Endodermal cell (in vitro differentiated cells): ENCODE results near the gene PIBF1. TPM values are rescaled to one million over a fixed set of nuclear protein-coding genes. Genes with fewer than 3 reads are reported as not detected.

Experiments used
- DNase-seq: peaks from one replicate; pipeline ENCODE4 v3.0.0-alpha.2; 2017
- H3K27ac ChIP-seq: 2 replicates; pipeline ENCODE4 v1.5.1; 2013; ENCODE audit warnings: mild to moderate bottlenecking, low read depth, low read length, moderate library complexity
- H3K27me3 ChIP-seq: 2 replicates; pipeline ENCODE4 v1.6.1; 2013; ENCODE audit warnings: mild to moderate bottlenecking, low read length, moderate library complexity; ENCODE audit not compliant: insufficient read depth, control insufficient read depth, poor library complexity, severe bottlenecking
- H3K36me3 ChIP-seq: 2 replicates; pipeline ENCODE4 v1.7.0; 2013; ENCODE audit warnings: mild to moderate bottlenecking, low read length, moderate library complexity; ENCODE audit not compliant: control insufficient read depth, insufficient read depth
- H3K4me1 ChIP-seq: one replicate; pipeline ENCODE4 v1.7.0; 2013; ENCODE audit warnings: low read length; ENCODE audit not compliant: control insufficient read depth, insufficient read depth
- H3K4me3 ChIP-seq: 2 replicates; pipeline ENCODE4 v1.5.1; 2013; ENCODE audit warnings: mild to moderate bottlenecking, low read length, moderate library complexity
- H3K9ac ChIP-seq: 2 replicates; pipeline ENCODE4 v1.6.1; 2013; ENCODE audit warnings: mild to moderate bottlenecking, low read length, moderate library complexity; ENCODE audit not compliant: poor library complexity, severe bottlenecking; ENCODE audit errors: extremely low read depth
- H3K9me3 ChIP-seq: 2 replicates; pipeline ENCODE4 v1.6.1; 2013; ENCODE audit warnings: mild to moderate bottlenecking, low read length, moderate library complexity; ENCODE audit not compliant: control insufficient read depth
- H3K27ac Mint-ChIP-seq: 2 replicates; pipeline ENCODE4 v1.8.0; 2020; ENCODE audit warnings: mixed read lengths
- H3K27me3 Mint-ChIP-seq: 2 replicates; pipeline ENCODE4 v1.8.0; 2021; ENCODE audit warnings: mild to moderate bottlenecking, mixed read lengths; ENCODE audit not compliant: insufficient read depth
- H3K36me3 Mint-ChIP-seq: 2 replicates; pipeline ENCODE4 v1.8.0; 2020; ENCODE audit warnings: low read depth, mixed read lengths
- H3K4me1 Mint-ChIP-seq: 2 replicates; pipeline ENCODE4 v1.8.0; 2020; ENCODE audit warnings: mixed read lengths
- H3K4me3 Mint-ChIP-seq: 2 replicates; pipeline ENCODE4 v1.8.0; 2020; ENCODE audit warnings: mild to moderate bottlenecking, moderate library complexity, mixed read lengths
- H3K9me3 Mint-ChIP-seq: 2 replicates; pipeline ENCODE4 v1.8.0; 2020; ENCODE audit warnings: mild to moderate bottlenecking, mixed read lengths
- WGBS, 2 experiments: methylation state at CpG; one replicate each; pipeline versions ENCODE4 v1.1.5 to v1.1.7; 2013; ENCODE audit warnings: missing lambda C conversion rate in 2 of 2, mixed read lengths in 1 of 2; ENCODE audit not compliant: insufficient coverage in 1 of 2, insufficient read length in 1 of 2; 5-methylcytosine and 5-hydroxymethylcytosine counted together
- total RNA-seq, 2 donors: library from RNA; stranded (reverse); fragmentation: NEBNext Ultra II Directional in 1 of 2; extraction: Animal tissue kit (Norgen Biotek cat#: 25700) in 1 of 2; gene quantifications; 2 replicates in 1 of 2; 3 replicates in 1 of 2; pipeline ENCODE4 v1.2.1, GENCODE V29; 2021
- TF ChIP-seq, protein P1 (sequence below): fragments of 200-600 bp; sonication (generic); conservative IDR thresholded peaks from 2 replicates; pipeline ENCODE4 v1.5.0; 2021; ENCODE audit warnings: antibody characterized with exemption, mild to moderate bottlenecking

PIBF1 gene
- total RNA-seq, 2 donors from 2014 or later = 25.6 to 35.2 TPM

DNA sequence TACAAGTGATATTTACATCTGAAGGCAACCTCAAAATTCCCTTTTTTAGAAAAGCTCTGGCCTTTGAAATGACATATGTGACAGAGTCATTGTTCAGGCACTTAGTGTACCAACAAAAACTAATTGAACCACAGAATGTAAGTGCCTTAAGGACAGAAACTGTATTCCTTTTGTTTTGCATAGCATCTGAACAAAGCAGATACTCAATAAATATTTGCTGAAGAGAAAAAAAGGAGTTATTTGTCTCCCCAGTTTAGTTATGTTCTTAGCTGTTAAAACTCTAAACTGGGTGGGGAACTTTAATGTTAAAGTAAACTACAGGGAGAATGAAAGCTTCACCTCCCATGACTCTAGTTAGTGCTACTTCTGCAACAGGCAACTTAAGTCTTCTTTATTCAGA is 220.0 kb downstream of the PIBF1 start:
- Histone ChIP-seq H3K36me3 (no peaks in the 10 kb centered on the region), H3K9ac (no peak overlapping the region), H3K4me1 (no peaks in the 10 kb centered on the region), H3K27ac (no peak overlapping the region), H3K9me3 (no peaks in the 10 kb centered on the region), H3K4me3 (no peak overlapping the region), H3K27me3 (no peaks in the 10 kb centered on the region)
- Mint-ChIP-seq H3K36me3 (peaks cover 10% of the 10 kb centered on the region), H3K4me3 (no peak overlapping the region), H3K9me3 (no peaks in the 10 kb centered on the region), H3K27ac (no peak overlapping the region), H3K27me3 (no peaks in the 10 kb centered on the region), H3K4me1 (peaks cover 15% of the 10 kb centered on the region)
- TF ChIP-seq, protein P1, sequence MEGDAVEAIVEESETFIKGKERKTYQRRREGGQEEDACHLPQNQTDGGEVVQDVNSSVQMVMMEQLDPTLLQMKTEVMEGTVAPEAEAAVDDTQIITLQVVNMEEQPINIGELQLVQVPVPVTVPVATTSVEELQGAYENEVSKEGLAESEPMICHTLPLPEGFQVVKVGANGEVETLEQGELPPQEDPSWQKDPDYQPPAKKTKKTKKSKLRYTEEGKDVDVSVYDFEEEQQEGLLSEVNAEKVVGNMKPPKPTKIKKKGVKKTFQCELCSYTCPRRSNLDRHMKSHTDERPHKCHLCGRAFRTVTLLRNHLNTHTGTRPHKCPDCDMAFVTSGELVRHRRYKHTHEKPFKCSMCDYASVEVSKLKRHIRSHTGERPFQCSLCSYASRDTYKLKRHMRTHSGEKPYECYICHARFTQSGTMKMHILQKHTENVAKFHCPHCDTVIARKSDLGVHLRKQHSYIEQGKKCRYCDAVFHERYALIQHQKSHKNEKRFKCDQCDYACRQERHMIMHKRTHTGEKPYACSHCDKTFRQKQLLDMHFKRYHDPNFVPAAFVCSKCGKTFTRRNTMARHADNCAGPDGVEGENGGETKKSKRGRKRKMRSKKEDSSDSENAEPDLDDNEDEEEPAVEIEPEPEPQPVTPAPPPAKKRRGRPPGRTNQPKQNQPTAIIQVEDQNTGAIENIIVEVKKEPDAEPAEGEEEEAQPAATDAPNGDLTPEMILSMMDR = no peak
- no peak for DNase-seq

DNA sequence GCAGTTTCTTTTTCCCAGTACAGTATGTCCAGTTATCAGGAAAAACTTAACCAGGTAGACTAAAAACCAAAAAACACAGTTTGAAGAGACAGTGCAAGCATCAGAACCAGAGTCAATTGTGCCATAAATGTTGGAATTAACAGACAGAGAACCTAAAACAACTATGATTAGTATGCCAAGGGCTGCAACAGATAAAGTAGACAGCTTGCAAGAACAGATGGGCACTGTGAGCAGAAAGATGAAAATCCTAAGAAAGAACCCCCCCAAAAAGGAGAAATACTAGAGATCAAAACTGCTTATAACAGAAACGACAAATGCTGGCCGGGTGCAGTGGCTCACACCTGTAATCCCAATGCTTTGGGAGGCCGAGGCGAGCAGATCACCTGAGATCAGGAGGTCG is 229.8 kb downstream of the PIBF1 start:
- H3K9ac ChIP-seq = no peak overlapping the region
- H3K27me3 Mint-ChIP-seq = no peaks in the 10 kb centered on the region
- no peak overlapping the region for H3K27ac ChIP-seq
- H3K9me3 ChIP-seq = no peaks in the 10 kb centered on the region
- no peaks in the 10 kb centered on the region for H3K27me3 ChIP-seq
- H3K4me3 Mint-ChIP-seq = no peak overlapping the region
- H3K27ac Mint-ChIP-seq = no peak overlapping the region
- H3K4me3 ChIP-seq = no peak overlapping the region
- H3K36me3 Mint-ChIP-seq = peaks cover 17% of the 10 kb centered on the region
- no peak for DNase-seq
- TF ChIP-seq, protein P1 = no peak
- peaks cover 28% of the 10 kb centered on the region for H3K4me1 Mint-ChIP-seq
- WGBS, 2 experiments = 88 to 99% methylated on average over 5 of the region's 5 CpGs
- peaks cover 3% of the 10 kb centered on the region for H3K9me3 Mint-ChIP-seq
- no peaks in the 10 kb centered on the region for H3K36me3 ChIP-seq
- peaks cover 7% of the 10 kb centered on the region for H3K4me1 ChIP-seq

DNA sequence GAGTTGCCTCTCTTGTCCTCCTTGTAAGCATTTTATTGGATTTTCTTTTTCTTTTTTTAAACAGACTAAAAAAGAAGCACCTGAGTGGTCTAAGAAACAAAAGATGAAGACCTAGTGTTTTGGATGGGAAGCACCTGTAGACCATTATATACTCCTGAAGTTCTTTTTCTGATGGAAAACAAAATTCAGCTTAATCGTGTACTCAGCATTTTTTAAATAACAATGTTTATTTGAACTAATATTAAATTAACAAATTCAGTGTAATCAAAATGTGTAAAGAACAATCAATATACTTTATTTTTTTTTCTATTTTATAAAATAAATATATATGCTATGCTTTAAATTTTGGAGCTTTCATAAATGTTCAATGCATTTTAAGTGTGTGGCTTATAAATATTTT is 233.9 kb downstream of the PIBF1 start:
- H3K36me3 ChIP-seq = no peaks in the 10 kb centered on the region
- Mint-ChIP-seq H3K36me3 (peaks cover 30% of the 10 kb centered on the region), H3K27me3 (no peaks in the 10 kb centered on the region), H3K27ac (no peak overlapping the region), H3K4me3 (no peak overlapping the region), H3K9me3 (peaks cover 3% of the 10 kb centered on the region), H3K4me1 (peaks cover 11% of the 10 kb centered on the region)
- TF ChIP-seq, protein P1 = no peak
- no peaks in the 10 kb centered on the region for H3K27me3 ChIP-seq
- H3K9me3 ChIP-seq = no peaks in the 10 kb centered on the region
- no peak overlapping the region for H3K4me3 ChIP-seq
- peaks cover 2% of the 10 kb centered on the region for H3K4me1 ChIP-seq
- WGBS, 2 experiments = no CpG with 5 or more reads among the region's 1 CpG
- no peak overlapping the region for H3K27ac ChIP-seq
- H3K9ac ChIP-seq = no peak overlapping the region
- DNase-seq = no peak
